ENCODE measurements around the gene KLF4.
"Not testable (repeated sequence)": the region's sequence is repeated elsewhere in the genome, so short reads cannot be mapped to it uniquely, and the experiment has no call there.

Gene KLF4

GRCh38 chr9:107513464-107514100 lies 24.0 kb upstream of the KLF4 start:
- TF ChIP-seq Cebpa-rat (IDR thresholded peaks at IDR 0.05) = no peak
- Histone ChIP-seq H3K9me3 (replicated peaks in 1 of 11) (no peaks in the 10 kb centered on the region), H3K4me1 (peaks cover 0 to 18% (median 2%) of the 10 kb centered on the region in 10 experiments; a peak in 9 of 20 replicates), H3K4me2 (peak overlapping the region in 3 of 11 experiments; percentile 30 to 56 (median 56); a peak in 4 of 22 replicates), H3K36me3 (no peaks in the 10 kb centered on the region), H3K4me3 (no peak overlapping the region), H3K9ac (peak overlapping the region in 1 of 11 experiments; percentile 27; a peak in 1 of 22 replicates), H4K20me1 (no peaks in the 10 kb centered on the region), H3K27ac (peak overlapping the region in 3 of 11 experiments; percentile 43 to 72 (median 68); a peak in 5 of 22 replicates), H3K27me3 (no peaks in the 10 kb centered on the region)

- no peak for TF ChIP-seq Cebpa-rat (IDR thresholded peaks at IDR 0.05)
- H3K4me2 ChIP-seq = no peak overlapping the region
- H4K20me1 ChIP-seq = no peaks in the 10 kb centered on the region
- no peak overlapping the region for H3K4me3 ChIP-seq
- peak overlapping the region in 1 of 11 experiments; percentile 9; a peak in 1 of 22 replicates for H3K27ac ChIP-seq
- no peaks in the 10 kb centered on the region for H3K36me3 ChIP-seq
- H3K4me1 ChIP-seq = peaks cover 0 to 14% (median 0%) of the 10 kb centered on the region in 10 experiments; a peak in 3 of 20 replicates
- no peaks in the 10 kb centered on the region for H3K27me3 ChIP-seq
- H3K9me3 ChIP-seq (replicated peaks in 1 of 11) = peaks cover 0 to 16% (median 0%) of the 10 kb centered on the region in 11 experiments; a peak in 3 of 22 replicates
- no peak overlapping the region for H3K9ac ChIP-seq
These were observed 15.3 kb upstream of the KLF4 start for GRCh38 chr9:107504585-107505455.

- Histone ChIP-seq H3K9me3 (replicated peaks in 1 of 11) (peaks cover 0 to 16% (median 0%) of the 10 kb centered on the region in 11 experiments; a peak in 3 of 22 replicates), H3K27ac (no peak overlapping the region), H3K27me3 (no peaks in the 10 kb centered on the region), H3K4me3 (no peak overlapping the region), H4K20me1 (no peaks in the 10 kb centered on the region), H3K36me3 (no peaks in the 10 kb centered on the region), H3K9ac (no peak overlapping the region), H3K4me2 (no peak overlapping the region), H3K4me1 (peaks cover 0 to 14% (median 0%) of the 10 kb centered on the region in 10 experiments; a peak in 4 of 20 replicates)
- TF ChIP-seq Cebpa-rat (IDR thresholded peaks at IDR 0.05) = no peak
These were observed 12.9 kb upstream of the KLF4 start for GRCh38 chr9:107502464-107502863.

- not testable (repeated sequence) for H3K9ac ChIP-seq, H3K27ac ChIP-seq, H4K20me1 ChIP-seq, H3K4me3 ChIP-seq, H3K27me3 ChIP-seq, H3K4me2 ChIP-seq, H3K36me3 ChIP-seq
- peaks cover 0 to 24% (median 0%) of the 10 kb centered on the region in 10 experiments; a peak in 5 of 20 replicates for H3K4me1 ChIP-seq
- peaks cover 0 to 16% (median 0%) of the 10 kb centered on the region in 11 experiments; a peak in 3 of 22 replicates for H3K9me3 ChIP-seq (replicated peaks in 1 of 11)
These were observed 11.0 kb upstream of the KLF4 start for GRCh38 chr9:107500421-107501200.

GRCh38 chr9:107496976-107497375 lies 7.4 kb upstream of the KLF4 start:
- no peak overlapping the region for H3K27ac ChIP-seq
- no peak overlapping the region for H3K4me3 ChIP-seq
- no peaks in the 10 kb centered on the region for H3K9me3 ChIP-seq (replicated peaks in 1 of 11)
- peaks cover 0 to 17% (median 0%) of the 10 kb centered on the region in 10 experiments; a peak in 8 of 20 replicates for H3K4me1 ChIP-seq
- no peak overlapping the region for H3K9ac ChIP-seq
- no peak for TF ChIP-seq Cebpa-rat (IDR thresholded peaks at IDR 0.05)
- peak overlapping the region in 3 of 11 experiments; percentile 18 to 39 (median 23); a peak in 3 of 22 replicates for H3K4me2 ChIP-seq
- no peaks in the 10 kb centered on the region for H4K20me1 ChIP-seq
- peaks cover 0 to 13% (median 9%) of the 10 kb centered on the region in 11 experiments; a peak in 19 of 22 replicates for H3K27me3 ChIP-seq
- H3K36me3 ChIP-seq = no peaks in the 10 kb centered on the region

- no peak overlapping the region for H3K9ac ChIP-seq
- peaks cover 11 to 54% (median 49%) of the 10 kb centered on the region in 11 experiments for H3K27me3 ChIP-seq
- no peak overlapping the region for H3K27ac ChIP-seq
- H3K4me1 ChIP-seq = peaks cover 18 to 40% (median 26%) of the 10 kb centered on the region in 10 experiments
- TF ChIP-seq Cebpa-rat (IDR thresholded peaks at IDR 0.05) = peak in 3 of 11 experiments; percentile 23 to 70 (median 48); a peak in 2 of 22 replicates
- H3K4me2 ChIP-seq = peak overlapping the region in 4 of 11 experiments; percentile 10 to 94 (median 20); a peak in 5 of 22 replicates
- H3K36me3 ChIP-seq = peaks cover 0 to 11% (median 5%) of the 10 kb centered on the region in 11 experiments; a peak in 15 of 22 replicates
- H3K9me3 ChIP-seq (replicated peaks in 1 of 11) = peaks cover 0 to 16% (median 7%) of the 10 kb centered on the region in 11 experiments; a peak in 13 of 22 replicates
- H4K20me1 ChIP-seq = peaks cover 9 to 19% (median 17%) of the 10 kb centered on the region in 11 experiments; a peak in 21 of 22 replicates
- no peak overlapping the region for H3K4me3 ChIP-seq
These were observed 2.9 kb upstream of the KLF4 start for GRCh38 chr9:107492381-107492970.

- Histone ChIP-seq H4K20me1 (peaks cover 20 to 30% (median 28%) of the 10 kb centered on the region in 11 experiments; a peak in 21 of 22 replicates), H3K4me2 (peak overlapping the region in 7 of 11 experiments; percentile 85 to 100 (median 95); a peak in 15 of 22 replicates), H3K27me3 (peaks cover 11 to 65% (median 60%) of the 10 kb centered on the region in 11 experiments), H3K9ac (peak overlapping the region in 2 of 11 experiments; percentile 94 to 98; a peak in 2 of 22 replicates), H3K4me3 (peak overlapping the region in 2 of 10 experiments; percentile 74 to 87; a peak in 2 of 20 replicates), H3K4me1 (peaks cover 27 to 46% (median 29%) of the 10 kb centered on the region in 10 experiments), H3K27ac (peak overlapping the region in 1 of 11 experiments; percentile 95; a peak in 3 of 22 replicates), H3K36me3 (peaks cover 0 to 22% (median 16%) of the 10 kb centered on the region in 11 experiments; a peak in 15 of 22 replicates), H3K9me3 (replicated peaks in 1 of 11) (peaks cover 0 to 24% (median 10%) of the 10 kb centered on the region in 11 experiments; a peak in 13 of 22 replicates)
- TF ChIP-seq Cebpa-rat (IDR thresholded peaks at IDR 0.05) = no peak
These were observed 1.8 kb upstream of the KLF4 start for GRCh38 chr9:107491081-107492053.

- peaks cover 0 to 29% (median 24%) of the 10 kb centered on the region in 11 experiments; a peak in 15 of 22 replicates for H3K36me3 ChIP-seq
- H4K20me1 ChIP-seq = peaks cover 22 to 38% (median 30%) of the 10 kb centered on the region in 11 experiments; a peak in 21 of 22 replicates
- peak overlapping the region; percentile 58 to 87 (median 66) for H3K4me3 ChIP-seq
- H3K4me1 ChIP-seq = peaks cover 27 to 54% (median 30%) of the 10 kb centered on the region in 10 experiments
- peak overlapping the region in 9 of 11 experiments; percentile 62 to 98 (median 83); a peak in 14 of 22 replicates for H3K27ac ChIP-seq
- H3K9me3 ChIP-seq (replicated peaks in 1 of 11) = peaks cover 0 to 24% (median 10%) of the 10 kb centered on the region in 11 experiments; a peak in 13 of 22 replicates
- H3K9ac ChIP-seq = peak overlapping the region; percentile 70 to 98 (median 78)
- peaks cover 11 to 73% (median 68%) of the 10 kb centered on the region in 11 experiments for H3K27me3 ChIP-seq
- H3K4me2 ChIP-seq = peak overlapping the region; percentile 85 to 100 (median 95)
These were observed 1.0 kb upstream of the KLF4 start for GRCh38 chr9:107490606-107490970.

All from BLaER1 treated with 17β-estradiol and CSF1 and Interleukin-3, amounts not matched to agents 10 nM and 100 nM (cell line).